Measurements from ENCODE around the gene USP37. TPM values are rescaled to one million over a fixed set of nuclear protein-coding genes. Genes with fewer than 3 reads are reported as not detected.

Gene USP37
- total RNA-seq, 1 experiment from 2014 or later: 23.5 TPM

DNA sequence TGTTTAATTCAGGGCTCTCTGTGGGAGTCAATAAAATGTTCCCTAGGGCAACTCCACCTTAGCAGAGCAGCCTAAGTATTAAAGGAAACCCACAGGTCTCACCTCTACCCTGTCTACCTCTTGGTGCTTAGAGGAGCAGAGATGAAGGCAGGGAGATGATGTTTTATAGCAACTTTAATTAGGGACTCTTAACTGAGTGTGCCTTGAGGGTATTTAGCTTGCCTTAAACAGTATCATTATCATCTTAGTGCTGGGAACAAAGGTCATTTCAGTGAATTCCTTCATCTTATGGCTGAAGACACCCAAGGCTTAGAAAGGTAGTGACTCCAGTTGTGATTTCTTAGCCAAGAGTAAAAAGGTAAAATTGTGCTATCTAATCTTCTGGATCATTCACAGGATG lies 122.5 kb downstream of the USP37 start:
- peaks cover 17% of the 10 kb centered on the region in 2 experiments for H3K4me1 ChIP-seq (ENCODE audit: control insufficient read depth in 1 of 2, insufficient read depth in 2 of 2, low read length in 2 of 2)
- H3K4me2 ChIP-seq (ENCODE audit: low read length): no peak overlapping the region
- ChIA-PET CTCF (interaction anchor here (1.0 kb wide), 1 partner anchor 21 kb away, joined by 3 read pairs; no protein-coding TSS in a partner anchor), RAD21 (ENCODE audit: low non-redundant PET in 1 of 2, low total read pairs in 2 of 2, uncharacterized antibody in 2 of 2, unreplicated experiment in 2 of 2) (no interaction called here), POLR2A (no interaction called here)
- no peaks in the 10 kb centered on the region for H4K20me1 ChIP-seq (ENCODE audit: insufficient read depth)
- no TSS peak for BruUV-seq (replicated peaks)
- no peak overlapping the region for H3K27ac ChIP-seq (ENCODE audit: low read depth, low read length)
- no peak overlapping the region for H3K4me3 ChIP-seq (replicated peaks in 1 of 2; ENCODE audit: low read depth in 1 of 2, low read length in 2 of 2)
- ATAC-seq (no peak), DNase-seq (ENCODE audit: low read depth, low spot score) (no peak)
- H2AFZ ChIP-seq (ENCODE audit: low read depth, low read length, poor library complexity, severe bottlenecking): no peak overlapping the region
- H3K9me2 ChIP-seq (ENCODE audit: insufficient read depth): no peaks in the 10 kb centered on the region
- H3K9ac ChIP-seq (ENCODE audit: low read length): no peak overlapping the region
- no peaks in the 10 kb centered on the region for H3K36me3 ChIP-seq (ENCODE audit: control insufficient read depth in 1 of 2, insufficient read depth in 2 of 2, low read length in 2 of 2)
- H3K9me3 ChIP-seq (ENCODE audit: control insufficient read depth in 1 of 2, insufficient read depth in 1 of 2, low read depth in 1 of 2, low read length in 2 of 2): no peaks in the 10 kb centered on the region
- intact Hi-C loops (cut with micrococcal nuclease): no loop called here
- no peak for TF ChIP-seq JUND (IDR thresholded peaks at IDR 0.05)
- TF ChIP-seq, protein P1, sequence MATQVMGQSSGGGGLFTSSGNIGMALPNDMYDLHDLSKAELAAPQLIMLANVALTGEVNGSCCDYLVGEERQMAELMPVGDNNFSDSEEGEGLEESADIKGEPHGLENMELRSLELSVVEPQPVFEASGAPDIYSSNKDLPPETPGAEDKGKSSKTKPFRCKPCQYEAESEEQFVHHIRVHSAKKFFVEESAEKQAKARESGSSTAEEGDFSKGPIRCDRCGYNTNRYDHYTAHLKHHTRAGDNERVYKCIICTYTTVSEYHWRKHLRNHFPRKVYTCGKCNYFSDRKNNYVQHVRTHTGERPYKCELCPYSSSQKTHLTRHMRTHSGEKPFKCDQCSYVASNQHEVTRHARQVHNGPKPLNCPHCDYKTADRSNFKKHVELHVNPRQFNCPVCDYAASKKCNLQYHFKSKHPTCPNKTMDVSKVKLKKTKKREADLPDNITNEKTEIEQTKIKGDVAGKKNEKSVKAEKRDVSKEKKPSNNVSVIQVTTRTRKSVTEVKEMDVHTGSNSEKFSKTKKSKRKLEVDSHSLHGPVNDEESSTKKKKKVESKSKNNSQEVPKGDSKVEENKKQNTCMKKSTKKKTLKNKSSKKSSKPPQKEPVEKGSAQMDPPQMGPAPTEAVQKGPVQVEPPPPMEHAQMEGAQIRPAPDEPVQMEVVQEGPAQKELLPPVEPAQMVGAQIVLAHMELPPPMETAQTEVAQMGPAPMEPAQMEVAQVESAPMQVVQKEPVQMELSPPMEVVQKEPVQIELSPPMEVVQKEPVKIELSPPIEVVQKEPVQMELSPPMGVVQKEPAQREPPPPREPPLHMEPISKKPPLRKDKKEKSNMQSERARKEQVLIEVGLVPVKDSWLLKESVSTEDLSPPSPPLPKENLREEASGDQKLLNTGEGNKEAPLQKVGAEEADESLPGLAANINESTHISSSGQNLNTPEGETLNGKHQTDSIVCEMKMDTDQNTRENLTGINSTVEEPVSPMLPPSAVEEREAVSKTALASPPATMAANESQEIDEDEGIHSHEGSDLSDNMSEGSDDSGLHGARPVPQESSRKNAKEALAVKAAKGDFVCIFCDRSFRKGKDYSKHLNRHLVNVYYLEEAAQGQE (IDR thresholded peaks at IDR 0.05; ENCODE audit: low read depth): no peak
- TF ChIP-seq ELF1 (IDR thresholded peaks at IDR 0.05; ENCODE audit: borderline replicate concordance, low read depth): no peak
- no peak for TF ChIP-seq SIN3A (IDR thresholded peaks at IDR 0.05; ENCODE audit: low read depth)
- TF ChIP-seq EZH2phosphoT487 (IDR thresholded peaks at IDR 0.05; ENCODE audit: borderline replicate concordance): no peak
- no peak for TF ChIP-seq EZH2 (IDR thresholded peaks at IDR 0.05)
- TF ChIP-seq ZNF274 (IDR thresholded peaks at IDR 0.05; ENCODE audit: low read depth, low read length): no peak
- no peak for TF ChIP-seq MAX (IDR thresholded peaks at IDR 0.05)
- TF ChIP-seq EGR1 (IDR thresholded peaks at IDR 0.05; ENCODE audit: low read depth): no peak
- TF ChIP-seq POLR2AphosphoS5 (IDR thresholded peaks at IDR 0.05; ENCODE audit: low read depth, low read length): no peak
- no peaks in the 10 kb centered on the region for H3K79me2 ChIP-seq (ENCODE audit: insufficient read depth, low read length)
- H3K27me3 ChIP-seq (ENCODE audit: insufficient read depth, low read length): no peaks in the 10 kb centered on the region

Measured in HCT116 (cell line).